ENCODE measurements around the gene DNAJC10.

GRCh38 chr2:182666674-182667314 is 49.3 kb upstream of the DNAJC10 start:
- TF ChIP-seq POLR2A (IDR thresholded peaks at IDR 0.05; ENCODE audit: low read length) (no peak), GATA1 (IDR thresholded peaks at IDR 0.05; ENCODE audit: low read depth, low read length) (no peak)

Measured in erythroblast (primary cell).